ENCODE data around the gene ZIC2.
"Not testable (repeated sequence)": the region's sequence is repeated elsewhere in the genome, so short reads cannot be mapped to it uniquely, and the experiment has no call there.

ZIC2 gene

DNA sequence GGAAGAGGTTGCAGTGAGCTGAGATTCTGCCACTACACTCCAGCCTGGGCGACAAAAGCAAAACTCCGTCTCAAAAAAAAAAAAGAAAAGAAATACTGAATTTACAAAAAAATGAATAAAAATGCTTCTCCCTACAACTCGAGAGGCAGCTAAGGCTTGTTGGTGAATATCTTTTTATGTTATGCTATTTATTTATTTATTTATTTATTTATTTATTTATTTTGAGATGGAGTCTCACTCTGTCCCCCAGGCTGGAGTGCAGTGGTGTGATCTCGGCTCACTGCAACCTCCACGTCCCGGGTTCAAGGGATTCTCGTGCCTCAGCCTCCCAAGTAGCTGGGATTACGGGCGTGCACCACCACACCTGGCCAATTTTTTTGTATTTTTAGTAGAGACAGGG, 51.1 kb downstream of the ZIC2 start:
- not testable (repeated sequence) for DNase-seq

DNA sequence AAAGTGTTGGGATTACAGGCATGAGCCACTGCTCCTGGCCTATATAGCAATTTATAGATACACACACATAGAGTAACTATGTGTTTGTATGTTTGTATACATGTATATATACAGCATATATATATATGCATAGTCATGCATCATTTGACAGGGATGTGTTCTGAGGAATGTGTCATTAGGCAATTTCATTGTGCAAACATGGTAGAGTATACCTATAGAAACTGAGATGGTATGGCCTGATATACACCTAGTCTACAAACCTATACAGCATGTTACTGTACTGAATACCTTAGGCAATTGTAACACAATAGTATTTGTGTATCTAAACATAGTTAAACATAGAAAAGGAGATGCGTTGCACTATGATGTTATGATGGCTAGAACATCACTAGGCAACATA, 54.4 kb downstream of the ZIC2 start:
- DNase-seq = no peak
